Mucosa of stomach (tissue), 1 donor: Measurements from ENCODE around the gene PDE11A.

ENCODE experiments used
- H3K27me3 ChIP-seq: one replicate; pipeline ENCODE4 v1.7.0; 2013; ENCODE audit warnings: mild to moderate bottlenecking, low read length; ENCODE audit not compliant: control insufficient read depth, insufficient read depth
- H3K36me3 ChIP-seq: one replicate; pipeline ENCODE4 v1.7.0; 2013; ENCODE audit warnings: low read length; ENCODE audit not compliant: control insufficient read depth, insufficient read depth
- H3K4me1 ChIP-seq: one replicate; pipeline ENCODE4 v1.7.0; 2013; ENCODE audit warnings: mild to moderate bottlenecking, low read length; ENCODE audit not compliant: control insufficient read depth, insufficient read depth
- H3K4me3 ChIP-seq: one replicate; pipeline ENCODE4 v1.7.0; 2013; ENCODE audit warnings: low read length
- H3K9ac ChIP-seq: one replicate; pipeline ENCODE4 v1.7.0; 2013; ENCODE audit warnings: mild to moderate bottlenecking, low read length, moderate library complexity
- H3K9me3 ChIP-seq: one replicate; pipeline ENCODE4 v1.7.0; 2013; ENCODE audit warnings: mild to moderate bottlenecking, low read length, moderate library complexity; ENCODE audit not compliant: control insufficient read depth
- donor health status: Pancreatic carcinoma.

The PDE11A gene

DNA sequence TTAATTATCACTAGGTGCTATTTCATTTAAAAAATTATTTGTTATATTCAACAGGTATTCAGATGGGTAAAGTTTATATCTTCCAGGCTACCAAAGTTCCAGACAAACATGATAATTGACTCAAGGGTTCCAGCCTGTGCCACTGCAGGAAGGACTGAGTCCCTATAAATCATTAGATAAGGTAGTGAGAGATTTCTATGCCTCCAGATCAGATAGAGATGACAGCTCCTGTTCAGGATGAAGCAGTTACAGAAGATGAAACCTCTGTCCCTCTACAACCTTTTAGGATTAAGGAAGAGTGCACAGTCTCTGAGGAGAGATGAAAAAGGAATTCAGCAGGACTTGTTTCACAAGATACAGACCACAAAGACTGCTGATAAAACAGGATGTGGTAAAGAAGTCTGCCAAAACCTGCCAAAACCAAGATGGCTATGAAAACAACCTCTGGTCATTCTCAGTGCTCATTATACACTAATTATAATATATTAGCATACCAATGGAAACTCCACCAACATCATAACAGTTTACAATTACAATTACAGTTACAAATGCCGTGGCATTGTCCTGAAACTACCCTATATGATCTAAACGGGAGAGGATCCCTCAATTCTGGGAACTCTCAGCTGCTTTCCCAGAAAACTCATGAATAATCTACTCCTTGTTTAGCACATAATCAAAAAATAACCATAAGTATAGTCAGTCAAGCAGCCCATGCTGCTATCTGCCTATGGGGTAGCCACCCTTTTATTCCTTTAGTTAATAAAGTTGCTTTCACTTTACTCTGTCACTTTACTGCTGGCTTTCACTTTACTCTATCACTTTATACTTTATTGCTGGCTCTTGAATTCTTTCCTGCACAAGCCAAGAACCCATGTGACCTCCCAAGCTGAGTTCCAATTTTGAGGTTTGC lies 288.5 kb downstream of the PDE11A start:
- peaks cover 7% of the 10 kb centered on the region for H3K4me1 ChIP-seq
- H3K36me3 ChIP-seq, result no peaks in the 10 kb centered on the region
- no peak overlapping the region for H3K4me3 ChIP-seq
- no peak overlapping the region for H3K9ac ChIP-seq
- H3K27me3 ChIP-seq, result no peaks in the 10 kb centered on the region
- H3K9me3 ChIP-seq, result no peaks in the 10 kb centered on the region

DNA sequence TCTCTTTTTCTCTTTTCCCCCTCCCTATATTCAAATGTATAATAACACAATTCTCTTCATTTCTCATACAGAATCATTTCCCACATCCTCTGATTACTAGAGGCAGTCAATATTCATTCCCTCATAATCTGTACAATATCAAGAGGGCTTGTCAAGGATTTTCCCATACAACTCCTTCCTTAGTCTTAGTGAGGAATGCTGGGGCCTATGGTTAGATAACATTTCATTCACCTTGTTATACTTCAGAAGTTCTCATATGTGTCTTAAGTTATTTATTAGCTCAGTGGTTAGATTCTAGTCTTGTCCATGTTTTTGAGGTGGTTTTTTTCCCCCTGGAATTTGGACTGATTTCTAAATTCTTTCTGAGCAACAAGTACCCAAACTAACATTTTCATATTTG lies 289.5 kb downstream of the PDE11A start:
- Histone ChIP-seq H3K36me3 (no peaks in the 10 kb centered on the region), H3K9ac (no peak overlapping the region), H3K4me1 (peaks cover 7% of the 10 kb centered on the region), H3K27me3 (no peaks in the 10 kb centered on the region), H3K4me3 (no peak overlapping the region), H3K9me3 (no peaks in the 10 kb centered on the region)

DNA sequence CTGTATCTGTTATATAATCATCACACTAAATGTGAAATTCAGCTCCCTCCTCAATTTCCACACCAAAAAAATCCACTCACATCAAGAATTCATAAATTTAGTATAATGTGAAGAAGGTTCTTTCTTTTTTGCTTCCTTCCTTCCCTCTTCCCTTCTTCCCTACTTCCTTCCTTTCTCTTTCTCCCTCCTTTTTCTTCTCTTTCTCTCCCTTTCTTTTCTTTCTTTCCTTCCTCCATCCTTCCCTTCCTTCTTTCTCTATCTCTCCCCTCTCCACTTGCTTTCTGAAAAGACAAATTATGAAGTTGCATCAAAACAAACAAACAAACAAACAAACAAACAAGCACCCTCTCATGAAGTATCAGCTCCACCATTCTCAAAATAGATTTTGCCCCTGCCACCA lies 290.0 kb downstream of the PDE11A start:
- Histone ChIP-seq H3K9ac (no peak overlapping the region), H3K4me1 (peaks cover 7% of the 10 kb centered on the region), H3K4me3 (no peak overlapping the region), H3K36me3 (no peaks in the 10 kb centered on the region), H3K27me3 (no peaks in the 10 kb centered on the region), H3K9me3 (no peaks in the 10 kb centered on the region)

DNA sequence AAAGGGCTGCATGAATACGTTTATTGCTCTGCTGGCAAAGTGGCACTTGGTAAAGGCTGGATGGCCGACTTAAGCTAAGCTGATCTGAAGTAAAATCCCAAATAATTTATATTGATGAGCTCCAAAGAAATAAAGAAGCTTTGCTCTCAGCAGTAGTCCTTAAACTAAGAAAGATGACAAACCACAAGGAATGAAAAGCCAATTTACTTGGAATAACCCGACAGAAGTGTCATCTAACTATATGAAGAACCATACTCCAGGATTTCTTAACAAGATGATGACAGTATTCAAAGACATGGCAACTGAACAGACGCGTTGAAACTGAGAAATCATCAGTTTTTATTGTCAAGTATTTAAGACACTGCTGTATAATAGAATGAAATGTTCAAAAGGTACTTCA lies 294.1 kb downstream of the PDE11A start:
- Histone ChIP-seq H3K4me3 (no peak overlapping the region), H3K9me3 (no peaks in the 10 kb centered on the region), H3K4me1 (no peaks in the 10 kb centered on the region), H3K27me3 (no peaks in the 10 kb centered on the region), H3K36me3 (no peaks in the 10 kb centered on the region), H3K9ac (no peak overlapping the region)

DNA sequence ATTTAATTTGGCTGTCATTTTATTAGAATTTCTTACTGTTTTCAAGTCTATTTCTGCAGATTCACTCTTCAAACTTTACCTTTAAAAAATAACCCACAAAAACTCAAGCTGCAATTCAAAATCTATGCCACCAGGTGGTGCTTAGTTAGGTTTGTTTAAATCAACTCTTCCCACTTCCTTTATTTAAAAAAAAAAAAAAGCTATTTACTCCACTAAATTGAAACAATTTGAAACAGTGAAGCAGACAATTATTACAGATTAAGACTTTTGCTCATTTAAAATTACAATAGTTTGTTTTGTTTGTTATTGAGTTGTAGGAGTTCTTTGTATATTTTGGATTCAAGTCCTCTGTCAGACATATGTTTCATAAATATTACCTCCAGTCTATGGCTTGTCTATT lies 300.0 kb downstream of the PDE11A start:
- Histone ChIP-seq H3K9ac (no peak overlapping the region), H3K36me3 (no peaks in the 10 kb centered on the region), H3K9me3 (no peaks in the 10 kb centered on the region), H3K4me3 (no peak overlapping the region), H3K4me1 (no peaks in the 10 kb centered on the region), H3K27me3 (no peaks in the 10 kb centered on the region)

DNA sequence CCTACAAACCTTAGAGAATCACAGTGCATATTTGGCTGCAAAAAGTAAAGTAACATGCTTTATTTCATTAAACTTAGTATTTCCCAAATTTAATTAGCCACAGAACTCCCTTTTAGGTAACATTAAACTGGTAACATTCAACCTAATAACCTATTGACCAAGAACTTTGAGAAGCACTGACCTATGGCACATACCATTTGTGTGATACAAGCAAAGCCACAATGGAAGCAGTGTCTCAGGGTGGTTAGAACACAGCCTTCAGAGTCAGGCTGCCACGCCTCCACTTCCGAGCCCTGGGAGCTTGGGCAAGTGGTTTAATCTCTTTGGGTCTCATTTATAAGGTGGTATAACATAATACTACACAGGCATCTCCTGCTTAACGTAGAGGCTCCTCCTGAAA lies 301.4 kb downstream of the PDE11A start:
- H3K9me3 ChIP-seq, result no peaks in the 10 kb centered on the region
- H3K4me3 ChIP-seq, result no peak overlapping the region
- no peaks in the 10 kb centered on the region for H3K36me3 ChIP-seq
- H3K9ac ChIP-seq, result no peak overlapping the region
- no peaks in the 10 kb centered on the region for H3K4me1 ChIP-seq
- H3K27me3 ChIP-seq, result no peaks in the 10 kb centered on the region

DNA sequence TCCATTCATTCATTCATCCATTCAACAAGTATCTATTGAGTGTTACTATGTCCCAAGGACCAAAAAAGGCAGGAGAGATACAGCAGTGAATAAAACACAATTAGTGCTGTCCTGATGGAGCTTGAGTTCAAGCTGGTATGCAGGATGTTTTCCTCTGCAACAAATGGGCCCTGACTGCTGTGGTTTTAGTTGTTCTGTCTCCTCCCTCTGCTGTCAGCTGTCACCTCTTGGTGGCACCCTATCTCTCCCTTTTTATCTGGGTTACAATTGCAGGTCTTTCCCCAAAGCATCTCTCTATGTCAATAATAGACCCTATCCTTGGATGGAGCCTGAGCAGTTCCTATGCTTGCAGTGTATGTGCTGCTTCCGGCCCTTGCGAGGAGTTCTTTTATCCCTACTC lies 304.8 kb downstream of the PDE11A start:
- Histone ChIP-seq H3K36me3 (no peaks in the 10 kb centered on the region), H3K4me1 (peaks cover 5% of the 10 kb centered on the region), H3K4me3 (no peak overlapping the region), H3K27me3 (no peaks in the 10 kb centered on the region), H3K9me3 (no peaks in the 10 kb centered on the region), H3K9ac (no peak overlapping the region)

DNA sequence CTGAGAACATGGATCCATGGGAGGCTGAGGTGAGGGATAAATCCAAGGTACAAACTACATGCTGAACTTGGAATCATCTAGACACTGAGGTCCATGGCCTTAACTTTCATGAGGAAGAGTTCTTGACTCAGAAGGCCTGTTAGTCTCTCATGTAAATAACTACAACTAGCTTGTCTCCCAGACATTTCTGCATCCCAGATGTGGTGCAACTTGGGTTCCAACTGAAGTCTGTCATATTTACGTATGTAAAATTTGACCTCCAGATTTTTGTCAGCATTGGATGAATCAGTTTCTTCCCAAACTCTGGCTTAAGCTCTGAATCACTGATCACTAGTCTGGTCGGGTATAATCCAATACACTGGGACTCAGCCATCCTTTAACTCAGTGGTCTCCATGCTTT lies 306.9 kb downstream of the PDE11A start:
- no peaks in the 10 kb centered on the region for H3K36me3 ChIP-seq
- H3K27me3 ChIP-seq, result no peaks in the 10 kb centered on the region
- no peaks in the 10 kb centered on the region for H3K9me3 ChIP-seq
- no peak overlapping the region for H3K9ac ChIP-seq
- H3K4me3 ChIP-seq, result no peak overlapping the region
- peaks cover 5% of the 10 kb centered on the region for H3K4me1 ChIP-seq

DNA sequence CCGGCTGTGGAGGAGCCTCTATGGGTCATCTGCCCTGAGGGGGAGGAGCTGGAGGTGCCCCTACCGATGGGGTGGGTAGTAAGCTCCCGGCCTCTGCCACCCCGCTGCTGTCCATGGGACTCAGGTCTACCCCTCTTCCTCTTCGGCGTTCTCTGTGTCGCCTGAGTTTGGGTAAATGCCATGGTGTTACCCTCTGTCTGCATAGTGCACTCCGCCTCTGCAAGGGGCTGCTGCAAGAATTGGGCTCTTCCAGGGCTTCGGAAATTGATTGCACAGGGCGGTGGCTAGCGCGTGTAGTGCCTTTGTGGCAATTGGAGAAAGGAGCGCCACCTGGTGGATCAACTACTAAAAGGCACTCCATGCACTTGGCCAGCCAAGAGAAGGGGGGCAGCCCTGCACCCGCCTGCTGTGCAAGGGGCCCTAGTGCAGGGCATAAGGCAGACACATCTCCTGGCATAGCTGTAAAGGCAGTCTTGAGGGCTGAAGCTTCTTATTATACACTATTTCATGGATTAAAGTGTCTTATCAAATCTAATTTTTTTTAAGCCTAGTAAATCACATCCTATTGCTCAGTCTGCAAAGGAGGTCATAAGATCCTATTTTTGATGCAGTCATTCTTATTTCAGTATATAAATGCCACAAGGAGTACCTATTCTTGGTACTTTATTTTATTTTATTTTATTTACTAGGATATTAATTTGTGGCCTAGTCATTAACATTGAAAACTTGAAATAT lies 308.9 kb downstream of the PDE11A start:
- Histone ChIP-seq H3K9ac (no peak overlapping the region), H3K4me3 (no peak overlapping the region), H3K36me3 (no peaks in the 10 kb centered on the region), H3K9me3 (no peaks in the 10 kb centered on the region), H3K4me1 (peaks cover 5% of the 10 kb centered on the region), H3K27me3 (no peaks in the 10 kb centered on the region)

DNA sequence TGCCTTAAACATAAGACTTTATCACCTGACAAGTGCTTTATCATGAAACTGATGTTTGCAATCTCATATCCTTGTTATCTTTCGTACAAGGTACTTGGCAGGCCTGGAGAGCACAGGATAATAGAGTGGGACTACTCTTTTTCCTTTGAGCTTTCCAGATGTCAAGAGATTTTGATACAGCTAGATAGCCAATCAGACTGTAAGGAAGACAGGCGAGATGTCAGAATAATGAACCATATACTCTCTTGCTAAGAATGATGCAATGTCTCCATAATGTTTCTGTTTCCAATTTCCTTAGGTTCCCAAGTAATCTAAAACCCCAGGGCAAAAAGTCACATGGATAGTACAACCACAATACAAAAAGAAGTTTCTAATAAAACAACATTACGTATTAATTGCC lies 313.1 kb downstream of the PDE11A start:
- no peaks in the 10 kb centered on the region for H3K27me3 ChIP-seq
- no peaks in the 10 kb centered on the region for H3K36me3 ChIP-seq
- no peaks in the 10 kb centered on the region for H3K9me3 ChIP-seq
- H3K9ac ChIP-seq, result no peak overlapping the region
- no peak overlapping the region for H3K4me3 ChIP-seq
- H3K4me1 ChIP-seq, result peaks cover 12% of the 10 kb centered on the region

DNA sequence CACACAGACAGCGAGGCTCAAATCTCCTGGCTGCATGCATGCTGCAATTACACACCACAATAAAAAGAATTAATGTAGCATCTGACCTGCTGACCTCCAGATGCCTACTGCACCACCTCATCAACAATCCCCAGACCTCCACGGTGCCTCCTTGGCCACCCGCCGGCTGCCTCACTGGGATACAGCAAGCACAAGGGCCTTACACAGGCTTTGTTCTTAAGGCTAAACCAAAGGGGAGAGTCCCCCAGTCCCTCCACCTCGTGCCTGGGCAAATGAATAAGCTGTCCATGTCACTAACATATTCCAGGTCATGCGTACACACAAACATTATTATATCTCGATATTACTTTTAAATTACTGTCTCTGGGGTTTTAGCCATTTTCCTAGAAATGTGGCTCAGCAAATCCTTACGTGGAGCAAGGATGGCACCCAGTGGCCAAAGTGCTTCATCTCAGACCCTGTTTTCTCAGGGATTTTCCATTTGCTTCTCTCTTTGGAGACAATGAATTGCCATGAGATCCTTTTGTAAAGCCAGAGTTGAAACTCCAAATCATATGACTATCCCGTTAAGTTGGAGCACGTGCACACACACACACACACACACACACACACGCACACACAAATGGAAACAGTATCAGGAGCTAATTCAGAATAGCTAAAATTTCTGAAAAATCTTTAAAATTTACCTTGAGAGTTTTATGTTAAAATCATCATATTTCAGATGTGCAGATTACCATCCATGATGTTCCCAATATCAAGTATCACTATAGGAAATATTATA lies 313.8 kb downstream of the PDE11A start:
- Histone ChIP-seq H3K9ac (no peak overlapping the region), H3K27me3 (no peaks in the 10 kb centered on the region), H3K4me1 (peaks cover 14% of the 10 kb centered on the region), H3K36me3 (no peaks in the 10 kb centered on the region), H3K4me3 (no peak overlapping the region), H3K9me3 (no peaks in the 10 kb centered on the region)

DNA sequence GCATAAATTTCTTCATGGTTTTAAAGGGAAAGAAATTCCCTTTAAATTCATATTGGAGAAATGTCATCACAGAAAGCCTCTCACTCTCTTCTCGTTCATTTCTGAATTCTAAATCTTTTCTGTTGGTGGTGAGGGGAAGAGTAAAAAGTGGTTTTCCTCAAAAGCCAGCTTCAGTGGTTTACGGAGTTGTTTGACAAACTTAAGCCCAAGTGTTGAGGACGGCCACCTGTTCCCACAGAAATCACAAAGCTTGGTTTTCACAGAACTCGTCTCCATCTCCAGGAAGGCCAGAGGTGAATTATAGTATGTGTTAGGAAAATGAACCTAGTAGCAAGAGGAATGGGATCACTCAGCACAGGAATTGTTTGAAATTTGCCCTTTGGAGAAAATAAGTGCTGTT lies 316.2 kb downstream of the PDE11A start:
- H3K27me3 ChIP-seq, result no peaks in the 10 kb centered on the region
- H3K9ac ChIP-seq, result no peak overlapping the region
- no peaks in the 10 kb centered on the region for H3K9me3 ChIP-seq
- H3K4me1 ChIP-seq, result peaks cover 9% of the 10 kb centered on the region
- no peaks in the 10 kb centered on the region for H3K36me3 ChIP-seq
- no peak overlapping the region for H3K4me3 ChIP-seq
